Breast epithelium (tissue), 4 donors: ENCODE data around the gene PIM2. TPM values are rescaled to one million over a fixed set of nuclear protein-coding genes. Genes with fewer than 3 reads are reported as not detected.

Source experiments
- DNase-seq, 2 donors: peaks; one replicate each; pipeline ENCODE4 v3.0.0-alpha.2; 2019; ENCODE audit warnings: low spot score in 2 of 2
- H3K27ac ChIP-seq, 2 donors: fragments of 200-600 bp; sonication (generic) in 1 of 2; one replicate each; pipeline ENCODE4 v1.5.1; 2016 to 2019; ENCODE audit warnings: mild to moderate bottlenecking in 1 of 2
- H3K27me3 ChIP-seq, 2 donors: fragments of 200-600 bp; sonication (generic) in 1 of 2; one replicate each; pipeline versions ENCODE4 v1.5.1 to v1.6.0; 2017 to 2019; ENCODE audit warnings: control low read depth in 1 of 2, mild to moderate bottlenecking in 1 of 2
- H3K36me3 ChIP-seq: fragments of 200-600 bp; one replicate; pipeline ENCODE4 v1.5.1; 2019
- H3K4me1 ChIP-seq, 2 donors: fragments of 200-600 bp; sonication (generic); one replicate each; pipeline ENCODE4 v1.5.1; 2016 to 2019; ENCODE audit warnings: control low read depth in 1 of 2
- H3K4me3 ChIP-seq, 3 donors: fragments of 200-600 bp; sonication (generic); 1 replicate in 2 of 3; 2 replicates in 1 of 3; pipeline ENCODE4 v1.5.1; 2016 to 2019; ENCODE audit warnings: mild to moderate bottlenecking in 3 of 3, moderate library complexity in 2 of 3
- H3K9me3 ChIP-seq, 2 donors: fragments of 200-600 bp; sonication (generic) in 1 of 2; one replicate each; pipeline ENCODE4 v1.5.1; 2016 to 2019; ENCODE audit warnings: control low read depth in 1 of 2
- POLR2A ChIP-seq: fragments of 450-650 bp; IDR thresholded peaks from one replicate; pipeline ENCODE4 v1.6.1; 2016; ENCODE audit warnings: antibody characterized with exemption, mild to moderate bottlenecking, moderate library complexity
- POLR2AphosphoS5 ChIP-seq, 3 donors: sonication (generic); formaldehyde crosslinking; IDR thresholded peaks; one replicate each; pipeline ENCODE4 v1.6.1; 2017; ENCODE audit warnings: antibody characterized with exemption in 3 of 3
- intact Hi-C: fragments of 100-400 bp; cut with DNase I; formaldehyde crosslinking; loops from one replicate; pipeline ENCODE4 v1.15.1; 2023; ENCODE audit warnings: low total_unique reads
- total RNA-seq, 3 donors: library from RNA; depleted of rRNA; stranded (reverse); fragments of >200 nt; gene quantifications; one replicate each; pipeline ENCODE4 v1.1.0, GENCODE V29; 2016
- TF ChIP-seq, protein P1 (sequence below), 3 donors: fragments of 450-650 bp; IDR thresholded peaks; one replicate each; pipeline ENCODE4 v1.5.1; 2016 to 2017; ENCODE audit warnings: antibody characterized with exemption in 3 of 3, mild to moderate bottlenecking in 3 of 3, moderate library complexity in 3 of 3

PIM2 gene
- total RNA-seq, 3 donors from 2014 or later = 5.8 to 20.3 (median 7.6) TPM

DNA sequence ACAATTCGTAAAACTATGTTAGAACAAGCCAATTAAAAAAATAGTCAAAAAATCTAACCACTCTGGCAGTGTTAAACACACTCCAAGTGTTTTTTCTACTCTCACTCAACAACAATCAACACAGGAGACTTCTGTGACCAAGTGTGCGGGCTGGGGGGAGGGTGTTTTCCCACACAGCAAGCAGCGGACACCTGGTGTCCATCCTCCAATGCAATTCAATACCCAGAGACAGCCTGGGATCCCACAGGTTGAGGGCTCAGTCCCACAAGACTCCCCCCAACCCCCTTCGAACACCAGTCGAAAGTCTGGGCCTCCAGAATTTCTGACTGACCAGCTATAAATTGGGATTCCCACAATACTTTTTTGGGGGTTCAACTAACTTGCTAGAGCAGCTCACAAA lies 8.3 kb upstream of the PIM2 start:
- peaks cover 0 to 26% of the 10 kb centered on the region in 2 donors for H3K27me3 ChIP-seq
- H3K9me3 ChIP-seq = no peaks in the 10 kb centered on the region
- intact Hi-C loops = no loop called here
- no peak overlapping the region for H3K27ac ChIP-seq
- no peak overlapping the region for H3K4me3 ChIP-seq
- H3K36me3 ChIP-seq = no peaks in the 10 kb centered on the region
- no peaks in the 10 kb centered on the region for H3K4me1 ChIP-seq
- TF ChIP-seq POLR2AphosphoS5 (IDR thresholded peaks at IDR 0.05) (no peak), POLR2A (no peak)
- TF ChIP-seq, protein P1, sequence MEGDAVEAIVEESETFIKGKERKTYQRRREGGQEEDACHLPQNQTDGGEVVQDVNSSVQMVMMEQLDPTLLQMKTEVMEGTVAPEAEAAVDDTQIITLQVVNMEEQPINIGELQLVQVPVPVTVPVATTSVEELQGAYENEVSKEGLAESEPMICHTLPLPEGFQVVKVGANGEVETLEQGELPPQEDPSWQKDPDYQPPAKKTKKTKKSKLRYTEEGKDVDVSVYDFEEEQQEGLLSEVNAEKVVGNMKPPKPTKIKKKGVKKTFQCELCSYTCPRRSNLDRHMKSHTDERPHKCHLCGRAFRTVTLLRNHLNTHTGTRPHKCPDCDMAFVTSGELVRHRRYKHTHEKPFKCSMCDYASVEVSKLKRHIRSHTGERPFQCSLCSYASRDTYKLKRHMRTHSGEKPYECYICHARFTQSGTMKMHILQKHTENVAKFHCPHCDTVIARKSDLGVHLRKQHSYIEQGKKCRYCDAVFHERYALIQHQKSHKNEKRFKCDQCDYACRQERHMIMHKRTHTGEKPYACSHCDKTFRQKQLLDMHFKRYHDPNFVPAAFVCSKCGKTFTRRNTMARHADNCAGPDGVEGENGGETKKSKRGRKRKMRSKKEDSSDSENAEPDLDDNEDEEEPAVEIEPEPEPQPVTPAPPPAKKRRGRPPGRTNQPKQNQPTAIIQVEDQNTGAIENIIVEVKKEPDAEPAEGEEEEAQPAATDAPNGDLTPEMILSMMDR (IDR thresholded peaks at IDR 0.05) = no peak
- DNase-seq = no peak

DNA sequence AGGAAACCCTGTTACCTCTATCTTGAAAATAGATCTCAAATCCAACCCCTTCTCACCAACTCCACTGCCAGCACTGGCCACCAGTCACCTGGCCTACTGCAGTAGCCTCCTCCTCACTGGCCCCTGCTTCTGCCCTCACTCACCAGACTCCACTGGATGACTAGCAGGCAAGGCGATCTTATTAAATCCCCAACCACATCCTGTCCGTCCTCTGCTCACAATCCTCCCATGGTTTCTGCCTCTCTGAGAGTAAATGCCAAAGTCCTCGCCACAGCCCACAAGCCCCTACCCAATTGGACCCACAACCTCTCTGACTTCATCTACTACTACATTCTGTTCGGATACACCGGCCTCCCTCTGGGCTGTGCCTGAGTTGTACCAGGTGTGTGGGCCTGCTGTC lies 5.4 kb upstream of the PIM2 start:
- intact Hi-C loops = no loop called here
- Histone ChIP-seq H3K36me3 (no peaks in the 10 kb centered on the region), H3K9me3 (no peaks in the 10 kb centered on the region), H3K4me1 (no peaks in the 10 kb centered on the region), H3K27ac (no peak overlapping the region), H3K4me3 (no peak overlapping the region), H3K27me3 (peaks cover 0 to 40% of the 10 kb centered on the region in 2 donors)
- DNase-seq = no peak
- TF ChIP-seq, protein P1 (IDR thresholded peaks at IDR 0.05) = no peak
- TF ChIP-seq POLR2AphosphoS5 (IDR thresholded peaks at IDR 0.05) = no peak
- TF ChIP-seq POLR2A = no peak

DNA sequence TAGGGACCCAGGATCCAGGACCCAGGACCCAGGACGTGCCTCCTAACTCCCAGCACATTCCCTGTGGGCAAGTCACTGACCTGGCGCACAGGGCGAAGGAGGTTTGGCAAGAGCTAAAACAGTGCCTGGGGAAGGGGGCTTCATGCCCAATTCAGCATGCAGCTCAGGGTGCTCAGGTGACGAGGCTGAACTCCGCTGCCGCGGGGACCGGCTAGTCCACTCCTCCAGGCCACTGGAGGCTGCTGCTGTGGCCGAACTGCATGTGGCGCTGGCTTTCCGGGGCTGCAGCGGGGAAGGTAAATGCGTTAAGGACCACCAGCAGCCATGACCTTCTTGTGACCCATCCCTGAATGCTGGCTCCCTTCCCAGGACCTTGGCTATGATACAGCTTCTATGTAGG lies 4.9 kb upstream of the PIM2 start:
- Histone ChIP-seq H3K9me3 (no peaks in the 10 kb centered on the region), H3K36me3 (no peaks in the 10 kb centered on the region), H3K27ac (no peak overlapping the region), H3K4me1 (no peaks in the 10 kb centered on the region), H3K27me3 (peaks cover 0 to 41% of the 10 kb centered on the region in 2 donors), H3K4me3 (no peak overlapping the region)
- no peak for DNase-seq
- intact Hi-C loops = no loop called here
- TF ChIP-seq POLR2A = no peak
- TF ChIP-seq, protein P1 (IDR thresholded peaks at IDR 0.05) = no peak
- TF ChIP-seq POLR2AphosphoS5 (IDR thresholded peaks at IDR 0.05) = no peak

DNA sequence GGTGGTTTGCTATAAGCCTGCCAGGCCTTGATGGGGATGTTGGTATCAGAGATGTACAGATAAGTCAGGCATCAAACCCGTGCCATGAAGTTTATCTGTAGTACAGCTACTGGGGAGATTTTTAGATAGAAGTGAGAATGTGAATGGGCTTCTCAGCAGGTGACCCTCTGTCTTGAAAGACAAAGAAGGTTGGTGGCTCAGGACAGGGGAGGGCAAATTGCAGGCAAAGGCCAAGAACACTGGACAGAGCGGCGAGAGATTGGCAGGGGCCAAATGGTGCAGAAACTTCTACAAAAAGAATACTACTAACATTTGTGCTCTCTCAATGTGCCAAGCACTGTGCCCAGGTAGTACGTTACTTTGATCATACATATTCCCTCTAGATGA lies 1.9 kb upstream of the PIM2 start:
- H3K9me3 ChIP-seq = no peaks in the 10 kb centered on the region
- DNase-seq = no peak
- intact Hi-C loops = no loop called here
- no peaks in the 10 kb centered on the region for H3K4me1 ChIP-seq
- H3K36me3 ChIP-seq = no peaks in the 10 kb centered on the region
- H3K27me3 ChIP-seq = peaks cover 0 to 40% of the 10 kb centered on the region in 2 donors
- no peak overlapping the region for H3K27ac ChIP-seq
- no peak overlapping the region for H3K4me3 ChIP-seq
- TF ChIP-seq POLR2A = no peak
- no peak for TF ChIP-seq POLR2AphosphoS5 (IDR thresholded peaks at IDR 0.05)
- TF ChIP-seq, protein P1 (IDR thresholded peaks at IDR 0.05) = no peak

DNA sequence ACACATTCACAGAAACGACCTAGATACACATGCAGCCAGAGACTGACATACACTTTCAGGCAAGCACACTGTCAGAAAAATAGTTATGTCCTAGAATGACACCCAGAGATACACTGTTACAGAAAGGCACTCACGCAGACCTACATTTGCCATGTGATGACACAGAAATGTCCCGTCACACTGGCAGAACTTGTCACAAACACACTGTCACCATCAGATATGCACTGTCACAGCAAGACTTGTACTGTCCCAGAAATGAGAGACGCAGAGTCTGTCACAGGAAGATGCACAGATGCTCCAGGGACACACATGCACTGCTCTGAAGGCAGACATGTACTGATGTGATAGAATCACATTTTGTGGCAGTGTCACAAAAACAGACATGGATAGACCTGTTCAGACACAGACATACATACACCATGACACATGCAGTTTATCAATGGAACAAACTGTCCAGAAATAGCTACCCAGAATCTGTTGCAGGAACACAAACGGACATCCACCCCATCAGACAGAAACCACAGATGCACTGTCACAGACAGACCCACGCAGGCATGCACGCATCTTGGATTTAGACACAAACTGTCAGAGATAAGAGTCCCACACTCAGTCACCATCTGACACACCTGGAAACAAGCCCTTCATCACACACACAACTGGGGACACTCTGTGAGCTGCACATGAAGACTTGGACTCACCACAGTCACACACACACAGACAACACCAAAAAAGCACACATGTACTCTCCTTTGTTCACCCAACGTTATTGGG lies 1.3 kb upstream of the PIM2 start:
- H3K36me3 ChIP-seq = no peaks in the 10 kb centered on the region
- peaks cover 0 to 40% of the 10 kb centered on the region in 2 donors for H3K27me3 ChIP-seq
- no peaks in the 10 kb centered on the region for H3K9me3 ChIP-seq
- peak overlapping the region in 1 of 3 donors; percentile 78 for H3K4me3 ChIP-seq
- no peaks in the 10 kb centered on the region for H3K4me1 ChIP-seq
- intact Hi-C loops = no loop called here
- TF ChIP-seq POLR2A = no peak
- no peak for TF ChIP-seq POLR2AphosphoS5 (IDR thresholded peaks at IDR 0.05)
- H3K27ac ChIP-seq = peak overlapping the region; percentile 74 to 89
- DNase-seq = no peak
